Endothelial cell of umbilical vein (primary cell): ENCODE measurements around the gene RAB11FIP2. TPM values are rescaled to one million over a fixed set of nuclear protein-coding genes. Genes with fewer than 3 reads are reported as not detected.

Source experiments
- BruUV-seq: library from RNA; stranded (reverse); fragments of 400-500 nt; replicated peaks from 2 replicates; lab custom pipeline; 2021; lab: Mats Ljungman, UMichigan
- CTCF ChIA-PET: fragments of 300-600, 350-600 bp; sonication (Branson Sonifier 250); formaldehyde crosslinking; loops from one replicate; lab custom pipeline; 2021; ENCODE audit warnings: antibody characterized with exemption, inconsistent platforms; lab: Charles Lee
- POLR2A ChIA-PET: fragments of 300-600, 350-600 bp; sonication (Branson Sonifier 250); formaldehyde crosslinking; loops from one replicate; lab custom pipeline; 2021; ENCODE audit warnings: antibody characterized with exemption, inconsistent platforms; lab: Charles Lee
- DNase-seq: peaks from one replicate; pipeline ENCODE4 v3.0.0-alpha.2; 2011; ENCODE audit warnings: low read depth, low spot score
- FAIRE-seq: peaks from 2 replicates; lab custom pipeline; 2011; peaks lifted over from hg19 to GRCh38; lab: Jason Lieb, UNC
- H2AFZ ChIP-seq: 2 replicates; pipeline ENCODE4 v1.6.0; 2012; ENCODE audit warnings: low read depth, low read length, control low read depth, inconsistent platforms
- H3K27ac ChIP-seq: 2 replicates; pipeline ENCODE4 v1.5.1; 2011; ENCODE audit warnings: low read depth, mild to moderate bottlenecking, control low read depth, low read length, moderate library complexity; ENCODE audit not compliant: insufficient read depth
- H3K27me3 ChIP-seq, 2 experiments: 2 replicates each; pipeline versions ENCODE4 v1.6.0 to v1.6.1; 2011; ENCODE audit warnings: low read length in 2 of 2, mixed read lengths in 1 of 2; ENCODE audit not compliant: control insufficient read depth in 2 of 2, insufficient read depth in 2 of 2
- H3K36me3 ChIP-seq, 2 experiments: 2 replicates in 1 of 2; 3 replicates in 1 of 2; pipeline ENCODE4 v1.5.1; 2011; ENCODE audit warnings: low read length in 2 of 2, mild to moderate bottlenecking in 1 of 2, moderate library complexity in 1 of 2; ENCODE audit not compliant: control insufficient read depth in 2 of 2, insufficient read depth in 2 of 2; ENCODE audit errors: extremely low read depth in 1 of 2
- H3K4me1 ChIP-seq: 3 replicates; pipeline ENCODE4 v1.5.1; 2011; ENCODE audit warnings: mild to moderate bottlenecking, low read length; ENCODE audit not compliant: control insufficient read depth, insufficient read depth; ENCODE audit errors: extremely low read depth
- H3K4me2 ChIP-seq: 2 replicates; pipeline ENCODE4 v1.6.1; 2011; ENCODE audit warnings: low read length, control low read depth, mixed read lengths; ENCODE audit not compliant: insufficient read depth
- H3K4me3 ChIP-seq, 3 experiments: fragments of 200-600 bp in 1 of 3; sonication (generic), shearing (Covaris generic) in 1 of 3; replicated peaks in 1 of 3; 2 replicates each; pipeline ENCODE4 v1.5.1; 2011 to 2016; ENCODE audit warnings: control low read depth in 3 of 3, low read length in 3 of 3, mild to moderate bottlenecking in 2 of 3, inconsistent platforms in 1 of 3, low read depth in 1 of 3, moderate library complexity in 1 of 3; ENCODE audit not compliant: insufficient read depth in 1 of 3
- H3K79me2 ChIP-seq: 2 replicates; pipeline ENCODE4 v1.6.0; 2012; ENCODE audit warnings: low read length, inconsistent platforms; ENCODE audit not compliant: control insufficient read depth, insufficient read depth
- H3K9ac ChIP-seq: replicated peaks from 2 replicates; pipeline ENCODE3; 2011; ENCODE audit warnings: low read length, control low read depth; ENCODE audit not compliant: insufficient read depth; ENCODE audit errors: extremely low read depth
- H3K9me1 ChIP-seq: replicated peaks from 3 replicates; pipeline ENCODE4 v1.6.0; 2011; ENCODE audit warnings: mild to moderate bottlenecking, low read length; ENCODE audit not compliant: control insufficient read depth, insufficient read depth; ENCODE audit errors: extremely low read depth
- H3K9me3 ChIP-seq: replicated peaks from 2 replicates; pipeline ENCODE4 v1.5.1; 2012; ENCODE audit warnings: low read length, inconsistent platforms; ENCODE audit not compliant: control insufficient read depth, insufficient read depth
- H4K20me1 ChIP-seq: replicated peaks from 2 replicates; pipeline ENCODE3; 2011; ENCODE audit warnings: mild to moderate bottlenecking, low read length; ENCODE audit not compliant: control insufficient read depth, insufficient read depth; ENCODE audit errors: extremely low read depth
- EZH2 ChIP-seq: IDR thresholded peaks from 2 replicates; pipeline ENCODE4 v1.6.1; 2012; ENCODE audit warnings: borderline replicate concordance, low read depth, mild to moderate bottlenecking, moderate library complexity, low read length, inconsistent platforms; ENCODE audit not compliant: severe bottlenecking
- FOS ChIP-seq: IDR thresholded peaks from 2 replicates; pipeline ENCODE4 v1.6.1; 2011; ENCODE audit warnings: mild to moderate bottlenecking, low read length, moderate library complexity, borderline replicate concordance; ENCODE audit not compliant: insufficient read depth
- GATA2 ChIP-seq: IDR thresholded peaks from 2 replicates; pipeline ENCODE4 v1.7.0; 2011; ENCODE audit warnings: low read depth, mild to moderate bottlenecking, moderate library complexity, mixed read lengths, low read length; ENCODE audit not compliant: insufficient read length, insufficient read depth
- JUN ChIP-seq: IDR thresholded peaks from 2 replicates; pipeline ENCODE4 v1.6.1; 2011; ENCODE audit warnings: borderline replicate concordance, low read depth; ENCODE audit not compliant: insufficient read length, insufficient read depth
- MYC ChIP-seq: IDR thresholded peaks from one replicate; pipeline ENCODE4 v1.6.1; 2011; ENCODE audit warnings: mild to moderate bottlenecking, low read depth, low read length
- POLR2A ChIP-seq: IDR thresholded peaks from 2 replicates; pipeline ENCODE4 v1.6.1; 2012; ENCODE audit warnings: low read depth, mild to moderate bottlenecking, control low read depth, low read length
- POLR2AphosphoS5 ChIP-seq: IDR thresholded peaks from 2 replicates; pipeline ENCODE4 v1.6.1; 2012; ENCODE audit warnings: low read depth, mild to moderate bottlenecking, control low read depth, low read length, moderate library complexity; ENCODE audit not compliant: insufficient read depth
- dilution Hi-C: fragments of 300-500 bp; cut with MboI; formaldehyde crosslinking; loops from one replicate; pipeline ENCODE4 v1.15.0; 2019; ENCODE audit warnings: low sequenced_read_pairs; ENCODE audit not compliant: extremely low pct_ligation_motif_present
- intact Hi-C: fragments of 100-400 bp; cut with micrococcal nuclease; formaldehyde crosslinking; loops from one replicate; pipeline ENCODE4 v1.10.0; 2022
- polyA plus RNA-seq, 4 experiments: library from polyadenylated mRNA; depleted of rRNA in 3 of 4; stranded (reverse) in 3 of 4; unstranded in 1 of 4; fragments of >200 nt; gene quantifications; 2 replicates each; pipeline versions ENCODE4 v1.2.1 to v1.2.3, GENCODE V29; 2011 to 2012; ENCODE audit warnings: missing spikeins in 1 of 4
- total RNA-seq: library from RNA; stranded (reverse); gene quantifications from 2 replicates; pipeline ENCODE4 v1.2.3, GENCODE V29; 2021
- TF ChIP-seq, protein P1 (sequence below): IDR thresholded peaks from 2 replicates; pipeline ENCODE4 v1.6.1; 2011; ENCODE audit not compliant: insufficient read depth, insufficient read length
- TF ChIP-seq, protein P2 (sequence below), 2 donors: IDR thresholded peaks; 1 replicate in 1 of 2; 2 replicates in 1 of 2; pipeline ENCODE4 v1.5.1; 2011; ENCODE audit warnings: low read length in 2 of 2, mild to moderate bottlenecking in 2 of 2, moderate library complexity in 2 of 2, control low read depth in 1 of 2, inconsistent platforms in 1 of 2, low read depth in 1 of 2; ENCODE audit not compliant: insufficient read depth in 1 of 2; ENCODE audit errors: extremely low read depth in 1 of 2

RAB11FIP2 gene
- total and polyA plus RNA-seq, 2 donors (not counting 3 experiments of a cell fraction or from before 2014, with no cell fraction given), result 1.9 to 8.6 TPM

DNA sequence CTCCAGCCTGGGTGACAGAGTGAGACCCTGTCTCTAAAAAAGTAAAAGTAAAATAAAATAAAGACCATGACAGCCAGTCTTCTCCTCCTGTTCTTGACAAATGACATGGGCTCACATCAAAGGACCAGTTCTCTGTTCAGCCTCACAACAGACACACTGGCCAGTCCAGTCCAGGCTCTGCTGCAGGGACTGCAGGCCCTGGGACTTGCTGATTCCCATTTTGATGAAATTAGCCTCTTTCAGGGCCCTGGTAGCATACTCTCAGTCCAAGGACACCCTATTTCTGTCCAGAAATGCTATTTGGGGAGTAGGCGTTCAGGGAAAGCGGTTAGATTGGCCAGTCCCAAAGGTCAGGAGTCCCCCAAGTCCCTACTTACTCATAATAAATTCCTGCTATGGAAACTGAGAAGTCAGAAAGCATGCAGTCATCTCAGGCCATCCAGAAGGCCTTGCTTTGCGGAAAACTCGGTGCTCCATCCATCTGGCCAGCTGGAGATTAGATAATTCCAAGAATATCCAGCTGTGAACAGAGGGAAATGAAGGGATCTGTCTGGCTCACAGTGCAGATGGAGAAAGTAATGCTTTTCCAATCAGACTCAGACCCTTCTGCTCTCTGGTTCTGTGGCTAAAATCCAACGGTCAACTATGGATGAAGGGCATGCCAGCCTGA, 74.4 kb downstream of the RAB11FIP2 start:
- no peak overlapping the region for H3K9ac ChIP-seq
- TF ChIP-seq, protein P1, sequence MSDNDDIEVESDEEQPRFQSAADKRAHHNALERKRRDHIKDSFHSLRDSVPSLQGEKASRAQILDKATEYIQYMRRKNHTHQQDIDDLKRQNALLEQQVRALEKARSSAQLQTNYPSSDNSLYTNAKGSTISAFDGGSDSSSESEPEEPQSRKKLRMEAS, result no peak
- no peak for TF ChIP-seq JUN
- TF ChIP-seq, protein P2, sequence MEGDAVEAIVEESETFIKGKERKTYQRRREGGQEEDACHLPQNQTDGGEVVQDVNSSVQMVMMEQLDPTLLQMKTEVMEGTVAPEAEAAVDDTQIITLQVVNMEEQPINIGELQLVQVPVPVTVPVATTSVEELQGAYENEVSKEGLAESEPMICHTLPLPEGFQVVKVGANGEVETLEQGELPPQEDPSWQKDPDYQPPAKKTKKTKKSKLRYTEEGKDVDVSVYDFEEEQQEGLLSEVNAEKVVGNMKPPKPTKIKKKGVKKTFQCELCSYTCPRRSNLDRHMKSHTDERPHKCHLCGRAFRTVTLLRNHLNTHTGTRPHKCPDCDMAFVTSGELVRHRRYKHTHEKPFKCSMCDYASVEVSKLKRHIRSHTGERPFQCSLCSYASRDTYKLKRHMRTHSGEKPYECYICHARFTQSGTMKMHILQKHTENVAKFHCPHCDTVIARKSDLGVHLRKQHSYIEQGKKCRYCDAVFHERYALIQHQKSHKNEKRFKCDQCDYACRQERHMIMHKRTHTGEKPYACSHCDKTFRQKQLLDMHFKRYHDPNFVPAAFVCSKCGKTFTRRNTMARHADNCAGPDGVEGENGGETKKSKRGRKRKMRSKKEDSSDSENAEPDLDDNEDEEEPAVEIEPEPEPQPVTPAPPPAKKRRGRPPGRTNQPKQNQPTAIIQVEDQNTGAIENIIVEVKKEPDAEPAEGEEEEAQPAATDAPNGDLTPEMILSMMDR (IDR thresholded peaks at IDR 0.05; ENCODE audit: extremely low read depth in 1 of 2, insufficient read depth in 1 of 2, low read depth in 1 of 2, low read length in 2 of 2), result no peak
- no peak for TF ChIP-seq MYC
- no peak for TF ChIP-seq POLR2AphosphoS5
- TF ChIP-seq GATA2, result no peak
- no peak for TF ChIP-seq FOS
- TF ChIP-seq EZH2, result no peak
- no peak for TF ChIP-seq POLR2A
- no TSS peak for BruUV-seq
- dilution Hi-C loops, result no loop called here
- no peaks in the 10 kb centered on the region for H3K9me1 ChIP-seq
- no peaks in the 10 kb centered on the region for H4K20me1 ChIP-seq
- no peak overlapping the region for H3K27ac ChIP-seq
- FAIRE-seq (no peak), DNase-seq (no peak)
- H3K27me3 ChIP-seq, result no peaks in the 10 kb centered on the region
- POLR2A ChIA-PET, result no interaction called here
- H3K4me1 ChIP-seq, result no peaks in the 10 kb centered on the region
- no peaks in the 10 kb centered on the region for H3K36me3 ChIP-seq
- no peak overlapping the region for H3K4me3 ChIP-seq
- intact Hi-C loops, result no loop called here
- H2AFZ ChIP-seq, result no peak overlapping the region
- H3K79me2 ChIP-seq, result no peaks in the 10 kb centered on the region
- no peaks in the 10 kb centered on the region for H3K9me3 ChIP-seq
- no peak overlapping the region for H3K4me2 ChIP-seq
- CTCF ChIA-PET, result no interaction called here
